HG02840 (cell line): ENCODE measurements around the gene ATF2.

ENCODE experiments used
- ATAC-seq: cut with Tn5 transposase; IDR thresholded peaks from one replicate; pipeline ENCODE4 v1.9.1; 2021; ENCODE audit warnings: mild to moderate bottlenecking, moderate library complexity, moderate number of reproducible peaks; ENCODE audit not compliant: unreplicated experiment, low FRiP score

The ATF2 gene

GRCh38 chr2:175035806-175036205 lies 132.2 kb downstream of the ATF2 start:
- ATAC-seq = no peak

GRCh38 chr2:175034716-175035115 lies 133.3 kb downstream of the ATF2 start:
- no peak for ATAC-seq

GRCh38 chr2:175030380-175031271 lies 137.4 kb downstream of the ATF2 start:
- no peak for ATAC-seq

- no peak for ATAC-seq
Observed at GRCh38 chr2:175027755-175028154, 140.2 kb downstream of the ATF2 start.

GRCh38 chr2:175026385-175026784 lies 141.6 kb downstream of the ATF2 start:
- no peak for ATAC-seq

GRCh38 chr2:175025946-175026345 lies 142.1 kb downstream of the ATF2 start:
- ATAC-seq = no peak

- no peak for ATAC-seq
Observed at GRCh38 chr2:175025233-175025632, 142.8 kb downstream of the ATF2 start.

GRCh38 chr2:175022923-175023322 lies 145.1 kb downstream of the ATF2 start:
- ATAC-seq = no peak
